HepG2 (cell line): ENCODE measurements around the gene GDAP1L1. TPM values are rescaled to one million over a fixed set of nuclear protein-coding genes. Genes with fewer than 3 reads are reported as not detected.

ENCODE experiments used
- CREM ChIP-seq, 2 experiments: sonication (generic) in 1 of 2; formaldehyde crosslinking in 1 of 2; IDR thresholded peaks; 2 replicates each; pipeline versions ENCODE4 v1.4.0 to v1.6.1; 2016 to 2020; ENCODE audit warnings: antibody characterized with exemption in 1 of 2, mild to moderate bottlenecking in 1 of 2, missing genetic modification reagents in 1 of 2
- ETV6 ChIP-seq: sonication (generic); formaldehyde crosslinking; conservative IDR thresholded peaks from 2 replicates; pipeline ENCODE4 v1.4.0; 2020; ENCODE audit warnings: missing genetic modification reagents
- FIP1L1 ChIP-seq: fragments of 200-400 bp; formaldehyde crosslinking; IDR thresholded peaks from 2 replicates; pipeline ENCODE4 v1.6.1; 2018; ENCODE audit warnings: low read depth, mild to moderate bottlenecking, low read length, moderate library complexity, borderline replicate concordance; ENCODE audit not compliant: insufficient read depth
- KAT7 ChIP-seq: IDR thresholded peaks from 2 replicates; pipeline ENCODE4 v1.6.1; 2018; ENCODE audit warnings: borderline replicate concordance, missing compliant biosample characterization
- KDM3A ChIP-seq: IDR thresholded peaks from 2 replicates; pipeline ENCODE4 v1.6.1; 2018; ENCODE audit warnings: low read depth, missing compliant biosample characterization
- NAIF1 ChIP-seq: sonication (generic); formaldehyde crosslinking; IDR thresholded peaks from 2 replicates; pipeline ENCODE4 v1.5.0; 2020; ENCODE audit warnings: mild to moderate bottlenecking, missing genetic modification reagents, borderline replicate concordance
- NR2C2 ChIP-seq: sonication (generic); formaldehyde crosslinking; IDR thresholded peaks from 2 replicates; pipeline ENCODE4 v1.4.0; 2020; ENCODE audit warnings: missing genetic modification reagents, mild to moderate bottlenecking, moderate library complexity, borderline replicate concordance
- NR2F2 ChIP-seq: IDR thresholded peaks from 2 replicates; pipeline ENCODE4 v1.6.1; 2012; ENCODE audit warnings: low read depth, inconsistent platforms, borderline replicate concordance
- SMAD1 ChIP-seq: sonication (generic); formaldehyde crosslinking; IDR thresholded peaks from 2 replicates; pipeline ENCODE4 v1.4.0; 2020; ENCODE audit warnings: missing genetic modification reagents, low read depth, mild to moderate bottlenecking, borderline replicate concordance
- SRSF1 ChIP-seq: fragments of 200-400 bp; formaldehyde crosslinking; optimal IDR thresholded peaks from 2 replicates; pipeline ENCODE3; 2017; ENCODE audit warnings: mild to moderate bottlenecking, low read depth, low read length, moderate library complexity
- STAG1 ChIP-seq: sonication (generic); formaldehyde crosslinking; IDR thresholded peaks from 2 replicates; pipeline ENCODE4 v1.4.0; 2020; ENCODE audit warnings: missing genetic modification reagents
- STAT5B ChIP-seq: sonication (generic); formaldehyde crosslinking; IDR thresholded peaks from 2 replicates; pipeline ENCODE4 v1.4.0; 2020; ENCODE audit warnings: missing genetic modification reagents
- ZBTB1 ChIP-seq: sonication (generic); formaldehyde crosslinking; IDR thresholded peaks from 2 replicates; pipeline ENCODE4 v1.4.0; 2020; ENCODE audit warnings: missing genetic modification reagents, borderline replicate concordance
- ZNF160 ChIP-seq: sonication (generic); formaldehyde crosslinking; IDR thresholded peaks from 2 replicates; pipeline ENCODE4 v1.8.0; 2022; ENCODE audit warnings: mild to moderate bottlenecking, inconsistent platforms, missing genetic modification reagents
- ZNF331 ChIP-seq: sonication (generic); formaldehyde crosslinking; IDR thresholded peaks from 2 replicates; pipeline ENCODE4 v1.4.0; 2020; ENCODE audit warnings: missing genetic modification reagents
- ZNF432 ChIP-seq: sonication (generic); formaldehyde crosslinking; IDR thresholded peaks from 2 replicates; pipeline ENCODE4 v1.5.0; 2020; ENCODE audit warnings: missing genetic modification reagents, mild to moderate bottlenecking, borderline replicate concordance
- ZNF644 ChIP-seq: IDR thresholded peaks from 2 replicates; pipeline ENCODE4 v1.6.1; 2016; ENCODE audit warnings: low read depth
- ZNF83 ChIP-seq: sonication (generic); formaldehyde crosslinking; IDR thresholded peaks from 2 replicates; pipeline ENCODE4 v1.4.0; 2020; ENCODE audit warnings: missing genetic modification reagents, mild to moderate bottlenecking, borderline replicate concordance
- ZSCAN29 ChIP-seq: sonication (generic); formaldehyde crosslinking; conservative IDR thresholded peaks from 2 replicates; pipeline ENCODE4 v1.4.0; 2020; ENCODE audit warnings: mild to moderate bottlenecking, missing genetic modification reagents
- polyA plus RNA-seq, 8 experiments: library from polyadenylated mRNA; depleted of rRNA in 3 of 8; stranded (reverse) in 7 of 8; unstranded in 1 of 8; fragments of >200 nt; fragmentation: Illumina TruSeq in 4 of 8; extraction: Trizol in 4 of 8; gene quantifications; 2 replicates each; pipeline versions ENCODE4 v1.2.1 to v1.2.3, GENCODE V29; 2011 to 2016; ENCODE audit warnings: low read depth in 4 of 8, missing spikeins in 1 of 8, mixed read lengths in 1 of 8; ENCODE audit not compliant: insufficient read depth in 1 of 8
- total RNA-seq, 5 experiments: library from RNA; depleted of rRNA; stranded (reverse); fragments of >200 nt; fragmentation: Illumina TruSeq; extraction: Trizol; gene quantifications; 2 replicates each; pipeline ENCODE4 v1.2.3, GENCODE V29; 2016; ENCODE audit warnings: low read depth in 1 of 5
- TF ChIP-seq, protein P1 (sequence below): sonication (generic); formaldehyde crosslinking; IDR thresholded peaks from 2 replicates; pipeline ENCODE4 v1.8.1; 2023; ENCODE audit warnings: missing genetic modification reagents, inconsistent platforms, borderline replicate concordance
- TF ChIP-seq, protein P2 (sequence below): sonication (generic); formaldehyde crosslinking; IDR thresholded peaks from 2 replicates; pipeline ENCODE4 v1.5.0; 2020; ENCODE audit warnings: mild to moderate bottlenecking, missing genetic modification reagents, borderline replicate concordance
- TF ChIP-seq, protein P3 (sequence below): sonication (generic); formaldehyde crosslinking; IDR thresholded peaks from 2 replicates; pipeline ENCODE4 v1.4.0; 2020; ENCODE audit warnings: low read depth, mild to moderate bottlenecking, missing genetic modification reagents
- TF ChIP-seq, protein P4 (sequence below): sonication (generic); formaldehyde crosslinking; IDR thresholded peaks from 2 replicates; pipeline ENCODE4 v1.5.0; 2020; ENCODE audit warnings: missing genetic modification reagents

GDAP1L1 gene
- total and polyA plus RNA-seq, 2 of the 13 experiments (the other 11 are each of a cell fraction or from before 2014, with no cell fraction given) = 0.04 TPM; not detected in 1

DNA sequence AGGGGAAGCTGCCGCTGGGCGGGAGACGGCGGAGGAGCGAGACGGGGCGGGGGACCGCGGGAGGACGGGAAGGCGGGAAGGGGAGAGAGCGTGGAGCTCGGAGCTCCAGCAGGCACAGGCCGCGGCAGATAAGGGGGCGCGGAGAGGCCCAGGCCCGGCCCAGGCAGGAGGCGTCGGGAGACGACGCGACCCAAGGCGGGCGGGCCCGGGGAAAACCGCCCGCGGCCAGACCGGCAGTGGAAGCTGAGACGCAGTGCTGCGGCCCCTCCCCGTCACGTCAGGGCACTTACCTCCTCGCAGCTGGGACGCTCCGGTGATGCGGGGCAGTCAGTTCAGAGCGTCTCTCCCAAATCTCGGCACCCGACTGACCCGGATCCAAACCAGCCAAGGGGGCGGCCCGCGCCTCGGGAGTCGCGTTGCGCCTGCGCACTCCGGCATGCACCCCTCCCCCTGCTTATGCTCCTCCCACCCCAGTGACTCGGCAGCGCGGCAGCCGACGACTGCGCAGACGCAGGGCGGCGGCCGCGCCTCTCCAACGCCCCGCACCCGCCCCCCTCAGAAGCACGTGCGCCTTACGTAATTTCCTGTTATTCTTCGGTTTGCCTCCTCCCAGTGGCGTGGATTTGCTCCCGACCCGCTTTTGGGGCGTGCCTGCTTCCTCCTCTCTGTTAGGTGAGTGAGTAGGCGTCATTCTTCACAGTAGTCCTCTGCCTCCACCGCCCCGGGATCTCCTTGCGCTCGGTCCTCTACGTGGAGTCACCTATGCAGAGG is 36.5 kb upstream of the GDAP1L1 start, which contains the start of gene OSER1 (continued):
- TF ChIP-seq, protein P1, sequence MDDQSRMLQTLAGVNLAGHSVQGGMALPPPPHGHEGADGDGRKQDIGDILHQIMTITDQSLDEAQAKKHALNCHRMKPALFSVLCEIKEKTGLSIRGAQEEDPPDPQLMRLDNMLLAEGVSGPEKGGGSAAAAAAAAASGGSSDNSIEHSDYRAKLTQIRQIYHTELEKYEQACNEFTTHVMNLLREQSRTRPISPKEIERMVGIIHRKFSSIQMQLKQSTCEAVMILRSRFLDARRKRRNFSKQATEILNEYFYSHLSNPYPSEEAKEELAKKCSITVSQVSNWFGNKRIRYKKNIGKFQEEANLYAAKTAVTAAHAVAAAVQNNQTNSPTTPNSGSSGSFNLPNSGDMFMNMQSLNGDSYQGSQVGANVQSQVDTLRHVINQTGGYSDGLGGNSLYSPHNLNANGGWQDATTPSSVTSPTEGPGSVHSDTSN (CRISPR knock-in tag) = peak; percentile 68; the same call in 1 of the 2 replicates
- TF ChIP-seq ZSCAN29 (CRISPR knock-in tag) = 0 out of 2 replicates have a peak, but pooled peaks have one; percentile 10
- TF ChIP-seq, protein P2, sequence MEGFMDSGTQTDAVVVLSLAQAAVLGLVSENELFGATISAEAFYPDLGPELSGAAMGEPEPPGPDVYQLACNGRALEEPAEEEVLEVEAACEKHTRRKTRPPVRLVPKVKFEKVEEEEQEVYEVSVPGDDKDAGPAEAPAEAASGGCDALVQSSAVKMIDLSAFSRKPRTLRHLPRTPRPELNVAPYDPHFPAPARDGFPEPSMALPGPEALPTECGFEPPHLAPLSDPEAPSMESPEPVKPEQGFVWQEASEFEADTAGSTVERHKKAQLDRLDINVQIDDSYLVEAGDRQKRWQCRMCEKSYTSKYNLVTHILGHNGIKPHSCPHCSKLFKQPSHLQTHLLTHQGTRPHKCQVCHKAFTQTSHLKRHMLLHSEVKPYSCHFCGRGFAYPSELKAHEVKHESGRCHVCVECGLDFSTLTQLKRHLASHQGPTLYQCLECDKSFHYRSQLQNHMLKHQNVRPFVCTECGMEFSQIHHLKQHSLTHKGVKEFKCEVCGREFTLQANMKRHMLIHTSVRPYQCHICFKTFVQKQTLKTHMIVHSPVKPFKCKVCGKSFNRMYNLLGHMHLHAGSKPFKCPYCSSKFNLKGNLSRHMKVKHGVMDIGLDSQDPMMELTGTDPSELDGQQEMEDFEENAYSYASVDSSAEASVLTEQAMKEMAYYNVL (CRISPR knock-in tag) = no peak; the same call in 1 of the 2 replicates
- 0 out of 2 replicates have a peak, but pooled peaks have one; percentile 63 for TF ChIP-seq FIP1L1
- TF ChIP-seq STAT5B (CRISPR knock-in tag) = peak; percentile 96; the same call in 1 of the 2 replicates
- peak; percentile 99 for TF ChIP-seq NR2C2 (CRISPR knock-in tag)
- TF ChIP-seq CREM (IDR thresholded peaks at IDR 0.05) = peak; percentile 96
- no peak for TF ChIP-seq CREM (CRISPR knock-in tag; IDR thresholded peaks at IDR 0.05)
- no peak for TF ChIP-seq SRSF1
- TF ChIP-seq ZNF432 (CRISPR knock-in tag) = no peak
- TF ChIP-seq ZNF644 = 0 out of 2 replicates have a peak, but pooled peaks have one; percentile 19
- TF ChIP-seq STAG1 (CRISPR knock-in tag) = 0 out of 2 replicates have a peak, but pooled peaks have one; percentile 13
- TF ChIP-seq NR2F2 = no peak
- TF ChIP-seq SMAD1 (CRISPR knock-in tag) = 0 out of 2 replicates have a peak, but pooled peaks have one; percentile 17
- peak; percentile 94 for TF ChIP-seq KAT7 (CRISPR knock-in tag)
- no peak; the same call in 1 of the 2 replicates for TF ChIP-seq NAIF1 (CRISPR knock-in tag)
- 0 out of 2 replicates have a peak, but pooled peaks have one; percentile 19 for TF ChIP-seq ZBTB1 (CRISPR knock-in tag)
- TF ChIP-seq ZNF160 (CRISPR knock-in tag) = peak; percentile 47; the same call in 1 of the 2 replicates
- TF ChIP-seq, protein P3, sequence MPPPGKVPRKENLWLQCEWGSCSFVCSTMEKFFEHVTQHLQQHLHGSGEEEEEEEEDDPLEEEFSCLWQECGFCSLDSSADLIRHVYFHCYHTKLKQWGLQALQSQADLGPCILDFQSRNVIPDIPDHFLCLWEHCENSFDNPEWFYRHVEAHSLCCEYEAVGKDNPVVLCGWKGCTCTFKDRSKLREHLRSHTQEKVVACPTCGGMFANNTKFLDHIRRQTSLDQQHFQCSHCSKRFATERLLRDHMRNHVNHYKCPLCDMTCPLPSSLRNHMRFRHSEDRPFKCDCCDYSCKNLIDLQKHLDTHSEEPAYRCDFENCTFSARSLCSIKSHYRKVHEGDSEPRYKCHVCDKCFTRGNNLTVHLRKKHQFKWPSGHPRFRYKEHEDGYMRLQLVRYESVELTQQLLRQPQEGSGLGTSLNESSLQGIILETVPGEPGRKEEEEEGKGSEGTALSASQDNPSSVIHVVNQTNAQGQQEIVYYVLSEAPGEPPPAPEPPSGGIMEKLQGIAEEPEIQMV (CRISPR knock-in tag) = peak; percentile 78
- TF ChIP-seq ETV6 = peak; percentile 40; the same call in 1 of the 2 replicates
- TF ChIP-seq KDM3A (CRISPR knock-in tag) = peak; percentile 19; the same call in 1 of the 2 replicates
- peak; percentile 58; the same call in 1 of the 2 replicates for TF ChIP-seq ZNF331 (CRISPR knock-in tag)
- TF ChIP-seq, protein P4, sequence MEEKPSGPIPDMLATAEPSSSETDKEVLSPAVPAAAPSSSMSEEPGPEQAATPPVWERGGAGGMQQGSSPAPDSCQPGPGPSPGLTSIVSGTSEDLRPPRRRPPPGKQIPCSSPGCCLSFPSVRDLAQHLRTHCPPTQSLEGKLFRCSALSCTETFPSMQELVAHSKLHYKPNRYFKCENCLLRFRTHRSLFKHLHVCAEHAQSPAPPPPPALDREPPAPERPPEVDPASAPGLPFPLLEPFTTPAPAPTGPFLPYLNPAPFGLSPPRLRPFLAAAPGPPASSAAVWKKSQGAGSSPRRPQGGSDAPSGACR = peak; percentile 25; the same call in 1 of the 2 replicates
- no peak for TF ChIP-seq ZNF83
